Tibial nerve (tissue), 4 donors: Measurements from ENCODE around the gene TTC17. TPM values are rescaled to one million over a fixed set of nuclear protein-coding genes. Genes with fewer than 3 reads are reported as not detected.

Experiments
- DNase-seq, 2 donors: peaks; one replicate each; pipeline ENCODE4 v3.0.0-alpha.2; 2019; ENCODE audit warnings: low spot score in 2 of 2
- H3K27ac ChIP-seq, 4 donors: fragments of 200-600 bp; sonication (generic) in 3 of 4; one replicate each; pipeline ENCODE4 v1.5.1; 2017 to 2019; ENCODE audit warnings: mild to moderate bottlenecking in 1 of 4
- H3K27me3 ChIP-seq, 2 donors: fragments of 200-600 bp; sonication (generic) in 1 of 2; one replicate each; pipeline versions ENCODE4 v1.5.1 to v1.6.0; 2017 to 2019
- H3K36me3 ChIP-seq, 3 donors: fragments of 200-600 bp; sonication (generic); one replicate each; pipeline ENCODE4 v1.5.1; 2018 to 2019
- H3K4me1 ChIP-seq, 4 donors: fragments of 200-600 bp; sonication (generic) in 3 of 4; one replicate each; pipeline ENCODE4 v1.5.1; 2017 to 2019
- H3K4me3 ChIP-seq, 4 donors: fragments of 200-600 bp; sonication (generic) in 3 of 4; one replicate each; pipeline ENCODE4 v1.5.1; 2017 to 2019; ENCODE audit warnings: mild to moderate bottlenecking in 1 of 4, moderate library complexity in 1 of 4
- H3K9me3 ChIP-seq, 4 donors: fragments of 200-600 bp; sonication (generic) in 3 of 4; one replicate each; pipeline ENCODE4 v1.5.1; 2017 to 2019
- EP300 ChIP-seq, 2 donors: sonication (generic); formaldehyde crosslinking; IDR thresholded peaks; one replicate each; pipeline ENCODE4 v1.6.1; 2017; ENCODE audit warnings: antibody characterized with exemption in 2 of 2, mild to moderate bottlenecking in 1 of 2
- POLR2A ChIP-seq, 2 donors: fragments of 450-650 bp; IDR thresholded peaks; one replicate each; pipeline ENCODE4 v1.6.1; 2017; ENCODE audit warnings: antibody characterized with exemption in 2 of 2, mild to moderate bottlenecking in 2 of 2, moderate library complexity in 2 of 2
- WGBS, 2 donors: methylation state at CpG; one replicate each; pipeline ENCODE4 v1.1.5; 2018; 5-methylcytosine and 5-hydroxymethylcytosine counted together
- small RNA-seq: library from RNA; depleted of rRNA; stranded (forward); fragments of <200 nt; gene quantifications from one replicate; pipeline ENCODE3, GENCODE V24; 2016
- total RNA-seq, 4 donors: library from RNA; depleted of rRNA; stranded (reverse); fragments of >200 nt; gene quantifications; one replicate each; pipeline ENCODE4 v1.1.0, GENCODE V29; 2016
- TF ChIP-seq, protein P1 (sequence below), 5 experiments: fragments of 200-600 bp in 3 of 5; fragments of 450-650 bp in 2 of 5; sonication (generic) in 3 of 5; IDR thresholded peaks; one replicate each; pipeline ENCODE4 v1.5.1; 2016 to 2019; ENCODE audit warnings: antibody characterized with exemption in 5 of 5, mild to moderate bottlenecking in 3 of 5, moderate library complexity in 2 of 5

TTC17 gene
- total RNA-seq, 4 donors from 2014 or later, result 117 to 128 (median 123) TPM

DNA sequence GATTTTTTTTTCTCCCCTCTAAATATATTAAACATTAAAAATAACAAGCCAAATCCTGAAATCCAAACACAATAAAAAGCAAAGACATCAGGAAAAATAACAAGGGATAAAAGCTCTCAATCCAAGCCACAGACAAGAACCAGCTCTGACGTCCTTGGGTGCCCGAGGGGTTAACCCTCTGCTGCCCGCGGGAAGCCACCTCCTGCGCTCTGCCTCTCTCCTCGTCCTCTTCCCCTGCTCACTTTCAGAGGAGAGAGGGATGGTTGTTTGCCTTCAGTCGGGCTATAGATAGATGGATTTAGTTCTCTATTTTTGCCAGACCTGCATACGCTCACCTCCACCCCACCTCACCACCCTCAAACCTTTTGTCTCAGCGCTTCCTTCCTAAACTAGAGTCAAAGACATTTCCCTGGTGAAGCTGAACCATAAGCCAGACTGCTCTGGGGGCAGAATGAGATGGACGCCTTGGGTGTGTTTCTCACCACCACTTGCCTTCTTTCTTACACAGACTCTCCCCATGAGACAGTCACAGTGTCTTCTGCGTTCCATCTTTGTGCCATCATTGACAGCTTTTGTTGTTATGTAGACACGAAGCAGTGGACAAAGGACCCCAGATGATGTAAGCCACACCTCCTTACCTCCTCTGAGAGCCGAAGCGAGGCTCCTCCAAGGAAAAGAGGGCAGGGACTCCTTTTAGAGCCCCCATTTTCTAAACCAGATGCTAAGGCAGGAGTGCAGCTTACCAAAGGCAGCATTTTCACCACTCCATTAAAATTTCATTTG, 179.3 kb downstream of the TTC17 start:
- Histone ChIP-seq H3K4me1 (no peaks in the 10 kb centered on the region), H3K27ac (no peak overlapping the region), H3K36me3 (no peaks in the 10 kb centered on the region), H3K9me3 (peaks cover 0 to 19% (median 0%) of the 10 kb centered on the region in 4 donors), H3K27me3 (peaks cover 0 to 15% of the 10 kb centered on the region in 2 donors), H3K4me3 (no peak overlapping the region)
- TF ChIP-seq EP300 (IDR thresholded peaks at IDR 0.05), result no peak
- TF ChIP-seq POLR2A (IDR thresholded peaks at IDR 0.05), result no peak
- WGBS, 2 donors, result 17 to 19% methylated on average over 14 of the region's 14 CpGs
- DNase-seq, result no peak

DNA sequence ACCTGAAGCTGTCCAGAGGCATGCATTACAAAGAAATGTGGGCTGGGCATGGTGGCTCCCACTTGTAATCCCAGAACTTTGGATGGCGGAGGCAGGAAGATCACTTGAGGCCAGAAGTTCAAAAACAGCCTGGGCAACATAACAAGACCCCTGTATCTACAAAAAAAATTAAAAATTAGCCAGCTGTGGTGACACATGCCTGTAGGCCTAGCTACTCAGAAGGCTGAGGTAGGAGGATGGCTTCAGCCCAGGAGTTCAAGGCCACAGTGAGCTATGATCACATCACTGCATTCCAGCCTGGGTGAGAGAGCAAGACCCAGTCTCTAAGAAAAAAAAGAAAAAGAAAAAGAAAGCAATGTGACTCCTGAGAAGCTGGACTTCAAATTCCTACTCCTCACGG, 183.3 kb downstream of the TTC17 start:
- no peak overlapping the region for H3K27ac ChIP-seq
- TF ChIP-seq, protein P1, sequence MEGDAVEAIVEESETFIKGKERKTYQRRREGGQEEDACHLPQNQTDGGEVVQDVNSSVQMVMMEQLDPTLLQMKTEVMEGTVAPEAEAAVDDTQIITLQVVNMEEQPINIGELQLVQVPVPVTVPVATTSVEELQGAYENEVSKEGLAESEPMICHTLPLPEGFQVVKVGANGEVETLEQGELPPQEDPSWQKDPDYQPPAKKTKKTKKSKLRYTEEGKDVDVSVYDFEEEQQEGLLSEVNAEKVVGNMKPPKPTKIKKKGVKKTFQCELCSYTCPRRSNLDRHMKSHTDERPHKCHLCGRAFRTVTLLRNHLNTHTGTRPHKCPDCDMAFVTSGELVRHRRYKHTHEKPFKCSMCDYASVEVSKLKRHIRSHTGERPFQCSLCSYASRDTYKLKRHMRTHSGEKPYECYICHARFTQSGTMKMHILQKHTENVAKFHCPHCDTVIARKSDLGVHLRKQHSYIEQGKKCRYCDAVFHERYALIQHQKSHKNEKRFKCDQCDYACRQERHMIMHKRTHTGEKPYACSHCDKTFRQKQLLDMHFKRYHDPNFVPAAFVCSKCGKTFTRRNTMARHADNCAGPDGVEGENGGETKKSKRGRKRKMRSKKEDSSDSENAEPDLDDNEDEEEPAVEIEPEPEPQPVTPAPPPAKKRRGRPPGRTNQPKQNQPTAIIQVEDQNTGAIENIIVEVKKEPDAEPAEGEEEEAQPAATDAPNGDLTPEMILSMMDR (IDR thresholded peaks at IDR 0.05), result no peak
- TF ChIP-seq POLR2A (IDR thresholded peaks at IDR 0.05) (no peak), EP300 (IDR thresholded peaks at IDR 0.05) (no peak)
- peaks cover 0 to 15% (median 0%) of the 10 kb centered on the region in 4 donors for H3K9me3 ChIP-seq
- DNase-seq, result no peak
- H3K4me3 ChIP-seq, result no peak overlapping the region
- peaks cover 0 to 1% (median 0%) of the 10 kb centered on the region in 4 donors for H3K4me1 ChIP-seq
- no peaks in the 10 kb centered on the region for H3K36me3 ChIP-seq
- WGBS, 2 donors, result 77 to 89% methylated on average over 2 of the region's 2 CpGs
- peaks cover 0 to 22% of the 10 kb centered on the region in 2 donors for H3K27me3 ChIP-seq

DNA sequence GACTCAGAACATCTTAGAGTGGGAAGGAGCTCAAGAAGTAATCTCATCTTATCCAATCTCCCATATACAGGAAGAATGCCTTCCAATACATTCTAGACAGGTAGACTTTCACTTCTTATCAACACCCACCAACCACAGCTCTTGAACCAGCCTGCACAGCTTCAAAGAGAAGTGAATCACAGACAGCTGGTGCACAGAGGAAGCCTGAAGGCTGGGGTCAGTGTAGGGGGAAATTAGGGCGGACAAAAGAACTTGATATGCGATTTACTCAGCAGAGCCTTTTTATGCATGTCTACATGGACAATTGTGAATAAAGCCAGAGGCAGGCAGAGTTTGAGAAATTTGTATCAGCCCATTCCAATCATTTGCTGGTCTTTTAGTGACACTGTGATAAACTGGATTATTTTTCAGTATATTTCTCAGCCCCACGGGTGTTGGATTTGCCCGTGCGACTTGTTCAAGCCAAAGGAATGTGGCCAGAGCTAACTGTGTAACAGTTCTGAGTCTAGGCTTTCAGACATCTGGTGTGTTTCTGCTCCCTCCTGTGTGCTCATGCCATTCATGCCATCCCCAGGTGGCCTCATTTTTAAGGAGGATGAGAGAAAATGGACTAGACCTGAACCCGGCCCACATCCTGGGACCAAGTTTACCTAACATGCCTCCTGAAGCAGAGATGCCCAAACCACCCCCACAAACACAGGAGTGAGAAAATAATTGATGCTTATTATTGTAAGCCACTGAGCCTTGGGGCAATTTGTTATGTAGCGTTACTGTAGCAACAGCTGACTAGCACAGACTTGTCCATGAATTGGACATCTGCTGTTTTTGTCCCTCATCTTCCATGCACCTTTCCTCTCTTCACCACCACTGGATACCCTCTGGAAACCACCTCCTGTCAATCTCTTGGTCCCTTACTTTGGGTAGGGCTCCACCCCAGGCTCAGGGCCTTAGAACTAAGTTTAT, 184.3 kb downstream of the TTC17 start:
- H3K27ac ChIP-seq, result no peak overlapping the region
- H3K9me3 ChIP-seq, result peaks cover 0 to 15% (median 0%) of the 10 kb centered on the region in 4 donors
- peaks cover 0 to 12% (median 0%) of the 10 kb centered on the region in 4 donors for H3K4me1 ChIP-seq
- DNase-seq, result no peak
- H3K36me3 ChIP-seq, result no peaks in the 10 kb centered on the region
- 57 to 60% methylated on average over 7 of the region's 7 CpGs for WGBS, 2 donors
- no peak for TF ChIP-seq POLR2A (IDR thresholded peaks at IDR 0.05)
- TF ChIP-seq, protein P1 (IDR thresholded peaks at IDR 0.05), result no peak
- no peak for TF ChIP-seq EP300 (IDR thresholded peaks at IDR 0.05)
- peaks cover 0 to 21% of the 10 kb centered on the region in 2 donors for H3K27me3 ChIP-seq
- no peak overlapping the region for H3K4me3 ChIP-seq

Small RNAs within 50 kb of the gene (small RNA-seq; reads per million reads assigned to genes)
- gene RF00019, result not detected
- not detected for gene RN7SKP287

Other genes starting within 250 kb of the TTC17 start
- 10 to 100 TPM; 57.8 to 75.3 (median 62.1) TPM for gene API5, start 46.9 kb upstream of the TTC17 start, total RNA-seq